GM21367 (cell line): ENCODE results near the gene APOL2.
"Not testable (repeated sequence)": the region's sequence is repeated elsewhere in the genome, so short reads cannot be mapped to it uniquely, and the experiment has no call there.

ENCODE experiments used
- ATAC-seq: cut with Tn5 transposase; IDR thresholded peaks from one replicate; pipeline ENCODE4 v1.9.1; 2021; ENCODE audit not compliant: unreplicated experiment

Gene APOL2

GRCh38 chr22:36224245-36224644 lies 15.1 kb downstream of the APOL2 start:
- ATAC-seq: no peak

GRCh38 chr22:36223504-36223903 lies 15.8 kb downstream of the APOL2 start:
- ATAC-seq: no peak

- no peak for ATAC-seq
These were observed 16.4 kb downstream of the APOL2 start for GRCh38 chr22:36222887-36223450.

- ATAC-seq: no peak
These were observed 17.3 kb downstream of the APOL2 start for GRCh38 chr22:36221799-36222751.

- no peak for ATAC-seq
These were observed 18.8 kb downstream of the APOL2 start for GRCh38 chr22:36220451-36220921.

- no peak for ATAC-seq
These were observed 20.6 kb downstream of the APOL2 start for GRCh38 chr22:36218648-36219193.

GRCh38 chr22:36215981-36216380 lies 23.3 kb downstream of the APOL2 start:
- no peak for ATAC-seq

- ATAC-seq: no peak
These were observed 25.7 kb downstream of the APOL2 start for GRCh38 chr22:36213586-36213985.

GRCh38 chr22:36212901-36213300 lies 26.4 kb downstream of the APOL2 start:
- no peak for ATAC-seq

- ATAC-seq: no peak
These were observed 28.0 kb downstream of the APOL2 start for GRCh38 chr22:36211237-36211861.

GRCh38 chr22:36210224-36210623 lies 29.1 kb downstream of the APOL2 start:
- ATAC-seq: no peak

GRCh38 chr22:36209488-36209908 lies 29.8 kb downstream of the APOL2 start:
- ATAC-seq: not testable (repeated sequence)

- no peak for ATAC-seq
These were observed 30.4 kb downstream of the APOL2 start for GRCh38 chr22:36208914-36209313.

GRCh38 chr22:36208162-36208765 lies 31.1 kb downstream of the APOL2 start:
- no peak for ATAC-seq

GRCh38 chr22:36206255-36206654 lies 33.1 kb downstream of the APOL2 start:
- no peak for ATAC-seq

GRCh38 chr22:36205573-36205972 lies 33.8 kb downstream of the APOL2 start:
- ATAC-seq: not testable (repeated sequence)

GRCh38 chr22:36204632-36205015 lies 34.7 kb downstream of the APOL2 start:
- ATAC-seq: no peak

GRCh38 chr22:36204001-36204631 lies 35.2 kb downstream of the APOL2 start:
- ATAC-seq: no peak

GRCh38 chr22:36203441-36203840 lies 35.9 kb downstream of the APOL2 start:
- ATAC-seq: not testable (repeated sequence)

GRCh38 chr22:36202906-36203305 lies 36.4 kb downstream of the APOL2 start:
- not testable (repeated sequence) for ATAC-seq
